ENCODE data around the gene CCDC34. TPM values are rescaled to one million over a fixed set of nuclear protein-coding genes. Genes with fewer than 3 reads are reported as not detected.
A peak's percentile ranks its signal among the peaks of the same experiment; 100 is the strongest.

Gene CCDC34
- total and polyA plus RNA-seq, 2 of the 8 experiments (the other 6 are each of a cell fraction or from before 2014, with no cell fraction given), result 7.7 to 24.3 TPM

DNA sequence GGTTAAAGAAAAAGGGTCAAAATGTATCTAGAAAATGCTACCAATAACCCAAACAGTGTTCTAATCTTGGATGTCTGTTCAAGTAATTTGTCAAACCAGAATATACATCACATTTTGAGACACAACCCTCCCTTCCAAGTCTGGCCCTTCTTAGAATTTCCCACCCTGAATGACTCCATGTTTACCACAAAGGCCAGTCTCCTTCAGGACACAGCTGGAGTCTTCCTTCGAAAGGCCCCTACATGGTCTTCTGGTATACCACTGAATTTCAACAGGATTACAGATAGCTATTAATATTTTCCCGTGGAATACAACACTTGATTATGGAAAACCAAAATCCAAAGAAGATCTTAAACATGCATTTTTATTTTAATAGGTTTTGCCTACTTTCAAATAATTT, 10.2 kb downstream of the CCDC34 start:
- H3K79me1 ChIP-seq (ENCODE audit: low read depth, low read length), result no peaks in the 10 kb centered on the region
- no peak overlapping the region for H2BK120ac ChIP-seq (replicated peaks; ENCODE audit: low read depth, low read length)
- no peak overlapping the region for H2BK12ac ChIP-seq (ENCODE audit: low read depth, low read length)
- no peaks in the 10 kb centered on the region for H3K79me2 ChIP-seq (ENCODE audit: control insufficient read depth in 1 of 2, insufficient read depth in 2 of 2, low read length in 2 of 2)
- peaks cover 2% of the 10 kb centered on the region; the same call in 1 of the 2 replicates for H3K23me2 ChIP-seq (ENCODE audit: low read depth, low read length)
- no peak overlapping the region for H3K27ac ChIP-seq (ENCODE audit: low read depth, low read length)
- no peak for TF ChIP-seq ZNF274 (IDR thresholded peaks at IDR 0.05; ENCODE audit: borderline replicate concordance, extremely low read depth, low read length)
- TF ChIP-seq CTBP2 (IDR thresholded peaks at IDR 0.05; ENCODE audit: borderline replicate concordance, insufficient read depth, insufficient read length, low read length), result no peak
- TF ChIP-seq POLR2A (IDR thresholded peaks at IDR 0.05; ENCODE audit: control extremely low read depth in 1 of 2, low read depth in 2 of 2, low read length in 2 of 2), result no peak
- H3K27me3 ChIP-seq (replicated peaks in 1 of 4; ENCODE audit: control insufficient read depth in 3 of 4, extremely low read depth in 1 of 4, insufficient read depth in 3 of 4, low read length in 3 of 4), result no peaks in the 10 kb centered on the region
- no peak overlapping the region for H3K14ac ChIP-seq (ENCODE audit: insufficient read length)
- peak; percentile 88 for FAIRE-seq
- no peak overlapping the region for H2BK15ac ChIP-seq (ENCODE audit: low read length)
- H3K4me2 ChIP-seq (ENCODE audit: insufficient read depth in 1 of 2, low read depth in 2 of 2, low read length in 2 of 2), result no peak overlapping the region
- DNase-seq (ENCODE audit: low read depth in 1 of 2, low spot score in 2 of 2), result no peak
- H4K5ac ChIP-seq (ENCODE audit: insufficient read length, low read depth, low read length), result no peak overlapping the region
- no peak overlapping the region for H4K8ac ChIP-seq (ENCODE audit: extremely low read depth, insufficient read depth, low read length)
- no peaks in the 10 kb centered on the region for H3K9me3 ChIP-seq (ENCODE audit: insufficient read depth in 2 of 2, low read depth in 1 of 2, low read length in 1 of 2)
- no peak overlapping the region for H3K56ac ChIP-seq (replicated peaks; ENCODE audit: insufficient read length, low read depth, low read length)
- no peak overlapping the region for H3K4me3 ChIP-seq (ENCODE audit: extremely low read depth in 1 of 4, insufficient read depth in 2 of 4, low read depth in 3 of 4, low read length in 4 of 4)
- no peak overlapping the region for H4K91ac ChIP-seq (replicated peaks; ENCODE audit: insufficient read length, low read length)
- no peak overlapping the region for H3K9ac ChIP-seq (replicated peaks in 1 of 4; ENCODE audit: extremely low read depth in 1 of 4, low read depth in 3 of 4, low read length in 3 of 4)
- no peak overlapping the region for H3K23ac ChIP-seq (ENCODE audit: insufficient read length)
- no peaks in the 10 kb centered on the region for H4K20me1 ChIP-seq (replicated peaks in 1 of 2; ENCODE audit: control insufficient read depth in 1 of 2, insufficient read depth in 2 of 2, low read length in 2 of 2)
- no peak overlapping the region for H2AFZ ChIP-seq (ENCODE audit: low read length)
- CTCF ChIA-PET (ENCODE audit: partially characterized antibody), result interaction anchor here (2.0 kb wide), 1 partner anchor 134 kb away, joined by 7 read pairs; no protein-coding TSS in a partner anchor
- H2AK5ac ChIP-seq (ENCODE audit: low read depth, low read length), result no peak overlapping the region
- POLR2A ChIA-PET (ENCODE audit: partially characterized antibody), result no interaction called here
- 82% methylated on average over 2 of the region's 2 CpGs; no CpG with 5 or more reads in 1 of the 2 experiments for WGBS, 2 experiments (ENCODE audit: extremely low coverage in 1 of 2, insufficient coverage in 1 of 2, insufficient read length in 1 of 2, insufficient replicate concordance in 2 of 2, low coverage in 1 of 2, low lambda C conversion rate in 2 of 2, missing lambda C conversion rate in 1 of 2)
- H2BK5ac ChIP-seq (ENCODE audit: low read depth, low read length), result no peak overlapping the region
- peaks cover 0 to 23% (median 2%) of the 10 kb centered on the region in 4 experiments; a peak in 5 of 7 replicates for H3K4me1 ChIP-seq (replicated peaks in 1 of 4; ENCODE audit: control insufficient read depth in 3 of 4, insufficient read depth in 4 of 4, low read length in 3 of 4)
- no peak overlapping the region for H3K4ac ChIP-seq (replicated peaks; ENCODE audit: insufficient read length, low read depth, low read length)
- H3K36me3 ChIP-seq (ENCODE audit: control insufficient read depth in 2 of 4, insufficient read depth in 4 of 4, low read length in 3 of 4), result peaks cover 0 to 8% (median 0%) of the 10 kb centered on the region in 4 experiments; a peak in 1 of 8 replicates
- H3K18ac ChIP-seq (ENCODE audit: extremely low read depth, low read length), result no peak overlapping the region
- H2BK20ac ChIP-seq (ENCODE audit: low read length), result no peak overlapping the region

Data from H1 (cell line).